GM12892 (cell line): ENCODE measurements around the gene HOXD3.

Source experiments
- DNase-seq: peaks from one replicate; pipeline ENCODE4 v3.0.0; 2011; ENCODE audit not compliant: insufficient read length
- FAIRE-seq: peaks from 2 replicates; lab custom pipeline; 2011; peaks lifted over from hg19 to GRCh38; lab: Jason Lieb, UNC
- POLR2A ChIP-seq: IDR thresholded peaks from 2 replicates; pipeline ENCODE4 v1.6.1; 2011; ENCODE audit warnings: low read depth, low read length, control low read depth
- POLR2AphosphoS5 ChIP-seq: IDR thresholded peaks from 2 replicates; pipeline ENCODE4 v1.6.1; 2011; ENCODE audit warnings: low read depth, low read length, control low read depth
- TAF1 ChIP-seq: IDR thresholded peaks from 2 replicates; pipeline ENCODE4 v1.6.1; 2011; ENCODE audit warnings: low read depth, mild to moderate bottlenecking, control low read depth, low read length, borderline replicate concordance

HOXD3 gene

DNA sequence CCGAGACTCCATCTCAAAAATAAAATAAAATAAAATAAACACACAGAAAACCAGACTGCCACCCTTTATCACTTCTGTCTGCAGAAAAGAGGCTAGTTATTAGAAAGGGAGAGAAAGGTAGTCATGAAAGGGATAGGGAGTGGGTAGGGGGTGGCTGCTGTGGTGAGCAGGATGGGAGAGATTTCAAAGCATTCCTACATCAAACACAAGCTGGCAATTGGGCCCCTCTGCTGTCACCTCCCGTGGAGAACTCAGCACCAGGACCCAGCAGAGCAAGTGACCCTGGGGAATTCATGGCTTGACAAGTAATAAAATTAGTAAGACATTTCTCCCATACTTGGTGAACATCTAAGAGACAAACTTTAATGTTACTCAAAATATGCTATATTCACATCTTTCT lies 27.6 kb downstream of the HOXD3 start:
- no peak for FAIRE-seq
- no peak for TF ChIP-seq POLR2AphosphoS5
- no peak for TF ChIP-seq POLR2A
- no peak for TF ChIP-seq TAF1
- no peak for DNase-seq

DNA sequence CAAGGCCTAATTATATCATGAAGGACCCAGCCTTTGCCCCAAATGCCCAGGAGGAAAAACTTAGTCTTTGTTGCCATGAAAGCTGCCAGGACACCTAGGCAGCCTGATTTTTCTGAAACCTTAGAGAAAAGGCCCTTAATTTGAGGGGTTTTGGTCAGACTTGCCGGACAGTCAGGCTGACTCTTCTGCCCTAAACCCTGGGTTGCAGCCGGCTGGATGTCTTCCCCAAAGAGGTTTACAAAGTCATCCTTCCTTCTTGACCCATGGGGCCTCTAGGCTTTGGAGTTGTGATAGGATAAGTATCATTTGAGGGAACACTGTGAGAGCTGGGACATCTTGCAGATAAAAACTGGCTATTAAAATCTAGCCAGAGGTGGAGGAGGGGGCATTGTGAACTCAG lies 28.9 kb downstream of the HOXD3 start:
- FAIRE-seq = no peak
- no peak for TF ChIP-seq POLR2A
- DNase-seq = no peak

DNA sequence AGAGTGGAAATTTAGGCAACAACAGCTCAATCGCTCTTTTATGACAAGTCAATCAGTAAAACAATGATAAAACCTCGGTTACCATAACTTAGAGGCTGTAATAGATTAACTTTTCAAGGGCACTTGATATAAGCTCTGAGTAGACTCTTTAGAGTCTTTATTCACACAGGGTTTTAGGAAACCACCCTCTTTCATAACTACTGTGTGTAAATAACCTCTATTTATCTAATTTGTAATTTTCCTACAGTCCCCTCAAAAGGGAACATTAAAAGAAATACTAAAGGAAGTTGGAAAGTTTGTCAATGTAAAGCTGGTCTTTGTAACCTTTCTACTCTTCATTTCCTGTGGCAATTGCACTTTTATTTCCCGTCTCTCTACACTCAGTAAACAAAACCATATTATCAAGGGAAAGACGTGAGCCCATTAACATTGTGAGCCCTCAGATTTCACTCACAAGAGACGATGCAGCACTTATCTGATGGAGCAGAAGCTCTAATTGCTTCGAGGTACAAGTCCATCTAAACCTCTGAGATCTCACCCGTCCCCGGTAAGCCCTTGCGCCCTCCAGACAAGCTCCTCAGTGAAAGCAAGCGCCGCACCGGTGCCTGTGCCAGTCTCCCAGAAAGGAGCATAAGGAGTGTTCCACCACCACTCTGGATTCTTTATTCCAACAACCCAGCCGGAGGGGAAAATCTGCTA lies 30.2 kb downstream of the HOXD3 start:
- no peak for FAIRE-seq
- DNase-seq = no peak
- TF ChIP-seq TAF1 = no peak
- no peak for TF ChIP-seq POLR2AphosphoS5
- no peak for TF ChIP-seq POLR2A

DNA sequence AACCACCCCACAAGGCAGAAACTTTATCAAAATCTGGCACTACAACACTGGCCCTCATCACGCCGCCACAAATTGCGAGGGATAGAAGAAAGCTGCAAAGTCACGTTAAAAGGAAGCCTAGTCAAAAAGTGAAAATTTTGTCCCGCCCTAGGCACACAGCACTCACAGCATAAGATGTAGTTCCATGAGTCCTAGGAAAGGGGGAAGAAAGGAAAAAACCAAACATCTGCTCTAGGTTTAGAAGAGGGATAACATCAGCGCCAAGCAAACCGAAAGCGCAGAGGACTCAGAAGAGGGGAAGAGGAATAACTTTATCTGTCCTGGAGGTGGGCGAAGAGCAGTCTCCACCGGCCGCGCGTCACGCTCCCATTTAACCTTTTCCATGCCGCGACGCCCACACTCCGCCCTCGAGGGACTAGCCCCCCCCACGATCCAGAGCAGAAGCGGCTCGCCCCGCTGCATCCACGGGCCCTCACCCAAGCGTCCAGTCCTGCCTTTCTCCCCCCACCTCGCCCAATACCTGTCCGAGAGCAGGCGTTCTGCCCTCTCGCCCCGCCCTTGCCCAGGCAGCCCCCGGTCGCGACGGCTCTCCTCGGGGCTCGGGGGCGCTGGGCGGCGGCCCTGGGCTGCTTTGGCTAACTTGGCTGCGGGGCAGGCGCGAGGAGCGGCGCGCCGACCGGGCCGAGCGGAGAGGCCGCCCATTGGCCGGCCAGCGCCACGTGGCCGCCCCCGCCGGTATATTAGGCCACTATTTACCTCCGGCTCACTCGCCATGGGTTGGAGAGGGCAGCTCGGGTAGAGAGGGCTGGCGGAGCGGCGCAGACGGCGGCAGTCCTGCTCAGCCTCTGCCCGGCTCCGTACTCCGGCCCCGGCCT lies 31.0 kb downstream of the HOXD3 start, which contains the start of gene HOXD1:
HOXD1 (plus strand) TSS at position 770 of the 875 bp plus-strand sequence. CDS start 134 bp downstream, outside the sequence.
- TF ChIP-seq TAF1 (no peak), POLR2A (no peak), POLR2AphosphoS5 (no peak)
- DNase-seq = peak; percentile 37
- FAIRE-seq = no peak

DNA sequence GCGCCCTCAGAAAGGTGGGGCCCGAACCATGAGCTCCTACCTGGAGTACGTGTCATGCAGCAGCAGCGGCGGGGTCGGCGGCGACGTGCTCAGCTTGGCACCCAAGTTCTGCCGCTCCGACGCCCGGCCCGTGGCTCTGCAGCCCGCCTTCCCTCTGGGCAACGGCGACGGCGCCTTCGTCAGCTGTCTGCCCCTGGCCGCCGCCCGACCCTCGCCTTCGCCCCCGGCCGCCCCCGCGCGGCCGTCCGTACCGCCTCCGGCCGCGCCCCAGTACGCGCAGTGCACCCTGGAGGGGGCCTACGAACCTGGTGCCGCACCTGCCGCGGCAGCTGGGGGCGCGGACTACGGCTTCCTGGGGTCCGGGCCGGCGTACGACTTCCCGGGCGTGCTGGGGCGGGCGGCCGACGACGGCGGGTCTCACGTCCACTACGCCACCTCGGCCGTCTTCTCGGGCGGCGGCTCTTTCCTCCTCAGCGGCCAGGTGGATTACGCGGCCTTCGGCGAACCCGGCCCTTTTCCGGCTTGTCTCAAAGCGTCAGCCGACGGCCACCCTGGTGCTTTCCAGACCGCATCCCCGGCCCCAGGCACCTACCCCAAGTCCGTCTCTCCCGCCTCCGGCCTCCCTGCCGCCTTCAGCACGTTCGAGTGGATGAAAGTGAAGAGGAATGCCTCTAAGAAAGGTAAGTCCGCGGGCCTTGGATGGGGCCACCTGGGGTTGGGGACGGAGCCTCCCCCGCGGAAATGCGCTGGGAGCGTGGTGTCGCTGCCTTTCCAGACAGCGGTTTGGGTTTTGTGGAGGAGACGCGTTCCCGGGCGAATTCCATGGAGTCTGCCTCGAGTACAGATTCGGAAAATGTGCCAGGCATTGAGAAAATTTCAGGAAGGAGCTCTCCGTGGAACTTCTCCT lies 31.9 kb downstream of the HOXD3 start:
- no peak for TF ChIP-seq POLR2AphosphoS5
- no peak for TF ChIP-seq POLR2A
- no peak for TF ChIP-seq TAF1
- DNase-seq (no peak), FAIRE-seq (no peak)

DNA sequence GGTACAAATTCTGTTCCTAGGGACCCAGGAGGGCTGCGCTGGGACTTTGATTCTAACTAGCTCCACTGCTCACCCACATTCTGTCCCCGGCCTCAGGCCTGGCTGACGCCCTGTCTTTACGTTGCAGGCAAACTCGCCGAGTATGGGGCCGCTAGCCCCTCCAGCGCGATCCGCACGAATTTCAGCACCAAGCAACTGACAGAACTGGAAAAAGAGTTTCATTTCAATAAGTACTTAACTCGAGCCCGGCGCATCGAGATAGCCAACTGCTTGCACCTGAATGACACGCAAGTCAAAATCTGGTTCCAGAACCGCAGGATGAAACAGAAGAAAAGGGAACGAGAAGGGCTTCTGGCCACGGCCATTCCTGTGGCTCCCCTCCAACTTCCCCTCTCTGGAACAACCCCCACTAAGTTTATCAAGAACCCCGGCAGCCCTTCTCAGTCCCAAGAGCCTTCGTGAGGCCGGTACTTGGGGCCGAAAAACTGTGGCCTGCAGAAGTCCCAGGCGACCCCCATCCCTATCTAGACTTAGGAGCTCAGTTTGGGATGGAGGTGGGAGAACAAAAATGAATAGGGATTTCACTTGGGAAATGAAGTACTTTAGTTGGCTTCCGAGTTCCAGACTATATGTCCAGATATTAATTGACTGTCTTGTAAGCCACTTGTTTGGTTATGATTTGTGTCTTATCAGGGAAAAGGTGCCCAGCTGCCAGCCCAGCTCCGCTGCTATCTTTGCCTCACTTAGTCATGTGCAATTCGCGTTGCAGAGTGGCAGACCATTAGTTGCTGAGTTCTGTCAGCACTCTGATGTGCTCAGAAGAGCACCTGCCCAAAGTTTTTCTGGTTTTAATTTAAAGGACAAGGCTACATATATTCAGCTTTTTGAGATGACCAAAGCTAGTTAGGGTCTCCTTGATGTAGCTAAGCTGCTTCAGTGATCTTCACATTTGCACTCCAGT lies 32.9 kb downstream of the HOXD3 start:
- DNase-seq (no peak), FAIRE-seq (no peak)
- TF ChIP-seq TAF1 (no peak), POLR2A (no peak), POLR2AphosphoS5 (no peak)

DNA sequence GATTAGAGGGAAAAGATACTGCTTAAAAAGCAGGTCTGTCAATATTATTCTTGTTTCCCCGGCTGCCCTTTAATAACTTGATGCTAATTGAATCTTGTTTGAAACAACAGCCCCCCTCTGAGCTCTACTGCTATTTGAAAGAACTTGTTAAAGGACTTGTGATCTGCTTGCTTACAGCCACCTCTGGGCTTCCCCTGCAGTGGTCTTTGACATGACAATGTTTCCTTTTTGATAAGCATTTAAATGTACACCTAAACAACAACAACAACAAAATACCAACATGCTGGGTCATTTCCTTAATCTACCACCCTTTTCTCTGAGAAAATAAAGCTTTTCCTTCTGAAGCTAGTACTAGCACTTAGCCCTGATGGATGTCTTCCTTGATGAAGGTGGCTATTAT lies 35.2 kb downstream of the HOXD3 start:
- TF ChIP-seq TAF1 = no peak
- DNase-seq (no peak), FAIRE-seq (no peak)

DNA sequence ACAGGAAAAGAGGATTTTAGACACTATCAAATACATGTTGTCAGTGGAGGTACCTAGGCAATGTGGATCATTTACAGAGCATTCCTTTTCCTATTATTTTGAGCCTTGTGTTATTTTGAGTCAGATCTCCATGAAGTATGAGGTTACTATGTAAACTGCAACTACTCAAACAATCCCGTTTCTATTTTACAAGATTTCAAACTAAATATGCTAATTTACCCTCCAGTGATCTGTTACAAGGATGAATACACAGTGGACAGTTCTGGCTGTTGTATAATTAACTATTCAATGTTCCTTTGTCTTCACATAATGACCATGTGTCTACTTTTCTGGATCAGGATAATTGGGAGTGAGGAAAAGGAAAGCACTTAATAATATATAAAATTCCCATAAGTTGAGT lies 35.9 kb downstream of the HOXD3 start:
- TF ChIP-seq POLR2AphosphoS5 (no peak), POLR2A (no peak), TAF1 (no peak)
- no peak for FAIRE-seq
- DNase-seq = no peak

DNA sequence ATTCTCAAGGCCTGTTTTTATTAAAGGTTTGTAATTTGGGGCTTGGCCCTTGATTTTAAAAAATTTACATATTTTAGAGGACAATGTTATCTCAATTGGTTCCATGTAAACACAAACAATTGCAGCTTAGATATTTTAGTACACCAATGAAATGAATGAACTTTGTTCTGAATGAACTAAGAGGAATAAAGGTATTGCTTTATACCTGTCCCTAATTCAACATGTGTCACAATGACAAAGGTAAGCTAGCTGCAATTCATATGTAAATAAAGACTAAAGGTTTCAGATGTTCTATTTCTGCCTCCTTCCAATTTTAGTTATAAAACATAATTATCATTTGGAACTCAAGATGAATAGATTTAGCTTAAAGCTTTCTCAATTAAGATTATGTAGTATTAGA lies 42.8 kb downstream of the HOXD3 start:
- no peak for TF ChIP-seq POLR2A
- TF ChIP-seq TAF1 = no peak
- TF ChIP-seq POLR2AphosphoS5 = no peak
- DNase-seq = no peak
- no peak for FAIRE-seq

DNA sequence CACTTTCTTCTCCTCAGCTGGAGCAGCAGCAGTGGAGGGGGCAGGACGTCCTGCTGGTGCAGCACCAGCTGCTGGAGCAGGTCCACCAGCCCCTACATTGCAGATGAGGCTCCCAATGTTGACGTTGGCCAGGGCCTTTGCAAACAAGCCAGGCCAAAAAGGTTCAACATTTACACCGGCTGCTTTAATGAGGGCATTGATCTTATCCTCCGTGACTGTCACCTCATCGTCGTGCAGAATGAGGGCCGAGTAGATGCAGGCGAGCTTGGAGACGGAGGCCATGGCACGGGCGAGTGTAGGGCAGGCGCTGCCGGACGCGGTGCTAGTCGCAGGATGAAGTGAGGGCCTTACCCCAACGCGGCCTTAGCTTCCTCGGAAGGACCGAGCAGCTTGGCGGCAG lies 43.9 kb downstream of the HOXD3 start:
- DNase-seq (no peak), FAIRE-seq (no peak)
- TF ChIP-seq TAF1 (no peak), POLR2AphosphoS5 (no peak), POLR2A (no peak)

DNA sequence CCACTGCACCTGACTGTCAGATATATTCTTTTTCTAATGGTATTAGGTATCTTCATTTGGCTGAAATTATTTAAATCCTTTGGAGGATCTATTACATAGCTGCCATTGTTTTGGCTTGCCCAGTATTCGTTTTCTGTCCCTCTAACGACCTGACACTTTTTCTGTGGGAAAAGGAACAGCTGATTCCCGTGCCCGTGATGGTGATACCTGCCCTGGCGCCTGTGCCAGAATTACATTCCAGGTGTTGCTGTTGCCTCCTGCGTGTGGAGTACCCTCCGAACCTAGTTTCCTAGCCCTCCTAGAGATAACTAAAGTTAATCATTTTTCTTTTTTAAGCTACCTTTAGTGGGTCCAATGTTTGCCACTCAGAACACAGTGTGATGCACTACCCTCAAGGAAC lies 45.4 kb downstream of the HOXD3 start:
- no peak for FAIRE-seq
- TF ChIP-seq POLR2AphosphoS5 (no peak), TAF1 (no peak), POLR2A (no peak)
- no peak for DNase-seq
